B cell (primary cell): Measurements from ENCODE around the gene PLD1. TPM values are rescaled to one million over a fixed set of nuclear protein-coding genes. Genes with fewer than 3 reads are reported as not detected.

Experiments
- ATAC-seq: fragments of 200-7000 bp; cut with Tn5 transposase; one replicate; pipeline ENCODE4 v1.10.0; 2021; ENCODE audit warnings: low read depth, mild to moderate bottlenecking, moderate number of reproducible peaks, moderate library complexity
- CTCF ChIA-PET: fragments of 350-600 bp; sonication (Branson Sonifier 250); formaldehyde crosslinking; loops from one replicate; lab custom pipeline; 2021; ENCODE audit warnings: antibody characterized with exemption, inconsistent platforms; lab: Charles Lee
- POLR2A ChIA-PET: fragments of 350-600 bp; sonication (Branson Sonifier 250); formaldehyde crosslinking; loops from one replicate; lab custom pipeline; 2021; ENCODE audit warnings: antibody characterized with exemption; lab: Charles Lee
- DNase-seq: peaks from one replicate; pipeline ENCODE4 v3.0.0; 2013
- H2AFZ ChIP-seq: 2 replicates; pipeline ENCODE4 v1.6.1; 2012; ENCODE audit warnings: mild to moderate bottlenecking, low read depth, low read length; ENCODE audit not compliant: insufficient read depth, poor library complexity, severe bottlenecking
- H3K27ac ChIP-seq, 2 donors: 1 replicate in 1 of 2; 2 replicates in 1 of 2; pipeline ENCODE4 v1.5.1; 2012 to 2013; ENCODE audit warnings: low read length in 2 of 2, mild to moderate bottlenecking in 2 of 2, moderate library complexity in 1 of 2
- H3K27me3 ChIP-seq, 4 experiments: fragments of 200-600 bp in 1 of 4; sonication (generic) in 1 of 4; replicated peaks in 1 of 4; 1 replicate in 2 of 4; 2 replicates in 2 of 4; pipeline versions ENCODE4 v1.6.1 to v1.7.0; 2013 to 2016; ENCODE audit warnings: low read length in 3 of 4, mild to moderate bottlenecking in 2 of 4, mixed read lengths in 1 of 4, moderate library complexity in 1 of 4; ENCODE audit not compliant: insufficient read depth in 4 of 4, control insufficient read depth in 3 of 4; ENCODE audit errors: control extremely low read depth in 1 of 4
- H3K36me3 ChIP-seq, 2 experiments: replicated peaks in 1 of 2; 1 replicate in 1 of 2; 2 replicates in 1 of 2; pipeline versions ENCODE4 v1.6.1 to v1.7.1; 2013; ENCODE audit warnings: low read length in 1 of 2; ENCODE audit not compliant: insufficient read depth in 2 of 2, control insufficient read depth in 1 of 2; ENCODE audit errors: control extremely low read depth in 1 of 2, extremely low read depth in 1 of 2
- H3K4me1 ChIP-seq, 2 donors: fragments of 200-600 bp in 1 of 2; sonication (generic) in 1 of 2; 1 replicate in 1 of 2; 2 replicates in 1 of 2; pipeline versions ENCODE4 v1.5.1 to v1.6.1; 2013 to 2017; ENCODE audit warnings: low read length in 2 of 2; ENCODE audit not compliant: control insufficient read depth in 2 of 2, insufficient read depth in 2 of 2
- H3K4me2 ChIP-seq: replicated peaks from 2 replicates; pipeline ENCODE3; 2012; ENCODE audit warnings: mild to moderate bottlenecking, low read depth, low read length; ENCODE audit not compliant: poor library complexity, severe bottlenecking
- H3K4me3 ChIP-seq, 5 experiments: fragments of 200-600 bp in 1 of 5; sonication (generic) in 1 of 5; 1 replicate in 3 of 5; 2 replicates in 2 of 5; pipeline versions ENCODE4 v1.5.1 to v1.7.0; 2011 to 2016; ENCODE audit warnings: low read length in 4 of 5, mild to moderate bottlenecking in 4 of 5, low read depth in 2 of 5, control low read depth in 1 of 5, moderate library complexity in 1 of 5; ENCODE audit not compliant: insufficient read depth in 1 of 5; ENCODE audit errors: control extremely low read depth in 1 of 5, extremely low read depth in 1 of 5
- H3K79me2 ChIP-seq: fragments of 200-600 bp; sonication (generic); one replicate; pipeline ENCODE4 v1.6.0; 2016; ENCODE audit warnings: low read length; ENCODE audit not compliant: control insufficient read depth, insufficient read depth
- H3K9ac ChIP-seq: fragments of 200-600 bp; sonication (generic); 2 replicates; pipeline ENCODE4 v1.6.1; 2017; ENCODE audit warnings: mild to moderate bottlenecking, low read length, moderate library complexity
- H3K9me3 ChIP-seq, 3 donors: one replicate each; pipeline versions ENCODE4 v1.6.1 to v1.7.1; 2013; ENCODE audit warnings: low read length in 2 of 3; ENCODE audit not compliant: control insufficient read depth in 2 of 3, insufficient read depth in 1 of 3; ENCODE audit errors: control extremely low read depth in 1 of 3
- H4K20me1 ChIP-seq: 2 replicates; pipeline ENCODE4 v1.6.0; 2012; ENCODE audit warnings: mild to moderate bottlenecking, low read length; ENCODE audit not compliant: insufficient read depth, control insufficient read depth, poor library complexity, severe bottlenecking
- H3K27ac Mint-ChIP-seq: one replicate; pipeline ENCODE4 v1.8.0; 2021; ENCODE audit warnings: mixed read lengths
- H3K27me3 Mint-ChIP-seq: one replicate; pipeline ENCODE4 v1.8.0; 2021; ENCODE audit warnings: mixed read lengths
- H3K4me1 Mint-ChIP-seq: one replicate; pipeline ENCODE4 v1.8.0; 2021; ENCODE audit warnings: mixed read lengths
- H3K4me3 Mint-ChIP-seq: one replicate; pipeline ENCODE4 v1.8.0; 2021; ENCODE audit warnings: mixed read lengths
- H3K9me3 Mint-ChIP-seq: one replicate; pipeline ENCODE4 v1.8.0; 2022; ENCODE audit warnings: mixed read lengths; ENCODE audit not compliant: insufficient read depth
- EZH2 ChIP-seq: IDR thresholded peaks from 2 replicates; pipeline ENCODE4 v1.6.1; 2012; ENCODE audit warnings: borderline replicate concordance, low read depth, mild to moderate bottlenecking, moderate library complexity, low read length; ENCODE audit not compliant: insufficient read depth, poor library complexity, severe bottlenecking
- WGBS: methylation state at CpG from one replicate; pipeline ENCODE4 v1.1.5; 2013; ENCODE audit warnings: missing lambda C conversion rate; ENCODE audit not compliant: insufficient coverage; 5-methylcytosine and 5-hydroxymethylcytosine counted together
- intact Hi-C: fragments of 100-400 bp; cut with micrococcal nuclease; formaldehyde crosslinking; loops from one replicate; pipeline ENCODE4 v1.10.0; 2022
- polyA plus RNA-seq: library from polyadenylated mRNA; depleted of rRNA; stranded (reverse); fragments of >200 nt; gene quantifications from 2 replicates; pipeline ENCODE4 v1.2.3, GENCODE V29; 2012
- total RNA-seq, 2 donors: library from RNA; stranded (reverse); fragments of 120-200 nt in 1 of 2; gene quantifications; 1 replicate in 1 of 2; 2 replicates in 1 of 2; pipeline versions ENCODE4 v1.2.3 to v1.2.4, GENCODE V29; 2013 to 2022
- TF ChIP-seq, protein P1 (sequence below): fragments of 200-600 bp; IDR thresholded peaks from one replicate; pipeline ENCODE4 v1.8.0; 2022; ENCODE audit warnings: antibody characterized with exemption, mild to moderate bottlenecking

PLD1 gene
- total and polyA plus RNA-seq, 2 donors (not counting 1 experiment from before 2014, with no cell fraction given): 0.24 to 0.52 TPM

- POLR2A ChIA-PET: no interaction called here
- intact Hi-C loops: no loop called here
- 100% methylated on average over 1 of the region's 2 CpGs for WGBS
- H3K4me3 ChIP-seq: no peak overlapping the region
- Mint-ChIP-seq H3K27me3 (no peaks in the 10 kb centered on the region), H3K9me3 (peaks cover 5% of the 10 kb centered on the region), H3K4me3 (no peak overlapping the region), H3K27ac (no peak overlapping the region), H3K4me1 (no peaks in the 10 kb centered on the region)
- ATAC-seq (no peak), DNase-seq (no peak)
- no peak overlapping the region for H2AFZ ChIP-seq
- no peaks in the 10 kb centered on the region for H3K36me3 ChIP-seq
- no peaks in the 10 kb centered on the region for H3K27me3 ChIP-seq
- H4K20me1 ChIP-seq: no peaks in the 10 kb centered on the region
- H3K9ac ChIP-seq: no peak overlapping the region
- no peak overlapping the region for H3K4me2 ChIP-seq
- CTCF ChIA-PET: no interaction called here
- H3K9me3 ChIP-seq: peaks cover 0 to 12% (median 0%) of the 10 kb centered on the region in 3 donors
- no peaks in the 10 kb centered on the region for H3K4me1 ChIP-seq
- no peaks in the 10 kb centered on the region for H3K79me2 ChIP-seq
- no peak overlapping the region for H3K27ac ChIP-seq
- no peak for TF ChIP-seq EZH2
- TF ChIP-seq, protein P1, sequence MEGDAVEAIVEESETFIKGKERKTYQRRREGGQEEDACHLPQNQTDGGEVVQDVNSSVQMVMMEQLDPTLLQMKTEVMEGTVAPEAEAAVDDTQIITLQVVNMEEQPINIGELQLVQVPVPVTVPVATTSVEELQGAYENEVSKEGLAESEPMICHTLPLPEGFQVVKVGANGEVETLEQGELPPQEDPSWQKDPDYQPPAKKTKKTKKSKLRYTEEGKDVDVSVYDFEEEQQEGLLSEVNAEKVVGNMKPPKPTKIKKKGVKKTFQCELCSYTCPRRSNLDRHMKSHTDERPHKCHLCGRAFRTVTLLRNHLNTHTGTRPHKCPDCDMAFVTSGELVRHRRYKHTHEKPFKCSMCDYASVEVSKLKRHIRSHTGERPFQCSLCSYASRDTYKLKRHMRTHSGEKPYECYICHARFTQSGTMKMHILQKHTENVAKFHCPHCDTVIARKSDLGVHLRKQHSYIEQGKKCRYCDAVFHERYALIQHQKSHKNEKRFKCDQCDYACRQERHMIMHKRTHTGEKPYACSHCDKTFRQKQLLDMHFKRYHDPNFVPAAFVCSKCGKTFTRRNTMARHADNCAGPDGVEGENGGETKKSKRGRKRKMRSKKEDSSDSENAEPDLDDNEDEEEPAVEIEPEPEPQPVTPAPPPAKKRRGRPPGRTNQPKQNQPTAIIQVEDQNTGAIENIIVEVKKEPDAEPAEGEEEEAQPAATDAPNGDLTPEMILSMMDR: no peak
Measured at GRCh38 chr3:171854649-171855305, 44.5 kb upstream of the PLD1 start.

GRCh38 chr3:171851660-171852058, 41.4 kb upstream of the PLD1 start:
- H3K27me3 ChIP-seq: no peaks in the 10 kb centered on the region
- Mint-ChIP-seq H3K27me3 (no peaks in the 10 kb centered on the region), H3K9me3 (peaks cover 5% of the 10 kb centered on the region), H3K27ac (no peak overlapping the region), H3K4me3 (no peak overlapping the region), H3K4me1 (no peaks in the 10 kb centered on the region)
- CTCF ChIA-PET: no interaction called here
- no peaks in the 10 kb centered on the region for H4K20me1 ChIP-seq
- no peak for TF ChIP-seq EZH2
- TF ChIP-seq, protein P1: no peak
- H3K4me3 ChIP-seq: no peak overlapping the region
- POLR2A ChIA-PET: no interaction called here
- no peak overlapping the region for H3K4me2 ChIP-seq
- DNase-seq: no peak
- H3K79me2 ChIP-seq: no peaks in the 10 kb centered on the region
- H3K36me3 ChIP-seq: no peaks in the 10 kb centered on the region
- no peak for ATAC-seq
- intact Hi-C loops: no loop called here
- 67% methylated on average over 4 of the region's 5 CpGs for WGBS
- no peak overlapping the region for H3K27ac ChIP-seq
- H3K4me1 ChIP-seq: no peaks in the 10 kb centered on the region
- H2AFZ ChIP-seq: no peak overlapping the region
- peaks cover 0 to 12% (median 0%) of the 10 kb centered on the region in 3 donors for H3K9me3 ChIP-seq
- no peak overlapping the region for H3K9ac ChIP-seq
